Activated CD8-positive, alpha-beta memory T cell treated with anti-CD3 and anti-CD28 coated beads, Interleukin-2, amount 50 U/mL, for 48 hours (primary cell): ENCODE measurements around the gene FSTL5.

Source experiments
- DNase-seq: peaks from one replicate; pipeline ENCODE4 v3.0.0-alpha.2; 2020

The FSTL5 gene

GRCh38 chr4:161564230-161564834 lies 599.5 kb downstream of the FSTL5 start:
- DNase-seq = no peak

GRCh38 chr4:161555689-161556660 lies 607.8 kb downstream of the FSTL5 start:
- no peak for DNase-seq

GRCh38 chr4:161554372-161554990 lies 609.3 kb downstream of the FSTL5 start:
- no peak for DNase-seq

- DNase-seq = no peak
These were observed 616.9 kb downstream of the FSTL5 start for GRCh38 chr4:161546902-161547301.

GRCh38 chr4:161540265-161540664 lies 623.5 kb downstream of the FSTL5 start:
- DNase-seq = no peak

GRCh38 chr4:161538941-161539340 lies 624.9 kb downstream of the FSTL5 start:
- no peak for DNase-seq

- no peak for DNase-seq
These were observed 633.1 kb downstream of the FSTL5 start for GRCh38 chr4:161530710-161531109.

- no peak for DNase-seq
These were observed 638.7 kb downstream of the FSTL5 start for GRCh38 chr4:161525121-161525520.

- no peak for DNase-seq
These were observed 641.8 kb downstream of the FSTL5 start for GRCh38 chr4:161522031-161522430.

- DNase-seq = no peak
These were observed 644.2 kb downstream of the FSTL5 start for GRCh38 chr4:161519611-161520010.

GRCh38 chr4:161517941-161518340 lies 645.9 kb downstream of the FSTL5 start:
- no peak for DNase-seq

- no peak for DNase-seq
These were observed 658.7 kb downstream of the FSTL5 start for GRCh38 chr4:161505141-161505540.

- no peak for DNase-seq
These were observed 665.6 kb downstream of the FSTL5 start for GRCh38 chr4:161498155-161498554.

- no peak for DNase-seq
These were observed 677.3 kb downstream of the FSTL5 start for GRCh38 chr4:161486461-161486860.

GRCh38 chr4:161466316-161466715 lies 697.5 kb downstream of the FSTL5 start:
- no peak for DNase-seq

GRCh38 chr4:161463436-161463835 lies 700.4 kb downstream of the FSTL5 start:
- no peak for DNase-seq

- no peak for DNase-seq
These were observed 705.9 kb downstream of the FSTL5 start for GRCh38 chr4:161457906-161458305.

- no peak for DNase-seq
These were observed 706.5 kb downstream of the FSTL5 start for GRCh38 chr4:161457311-161457710.

GRCh38 chr4:161454860-161455259 lies 708.9 kb downstream of the FSTL5 start:
- no peak for DNase-seq

- no peak for DNase-seq
These were observed 715.1 kb downstream of the FSTL5 start for GRCh38 chr4:161448550-161449180.

- no peak for DNase-seq
These were observed 719.2 kb downstream of the FSTL5 start for GRCh38 chr4:161444626-161445025.

- DNase-seq = no peak
These were observed 720.9 kb downstream of the FSTL5 start for GRCh38 chr4:161442921-161443320.

- no peak for DNase-seq
These were observed 725.7 kb downstream of the FSTL5 start for GRCh38 chr4:161438096-161438495.
